K562 (cell line): ENCODE results near the gene POLL. TPM values are rescaled to one million over a fixed set of nuclear protein-coding genes. Genes with fewer than 3 reads are reported as not detected.

Experiments used
- CEBPZ ChIP-seq: fragments of 150-350 bp; IDR thresholded peaks from 2 replicates; pipeline ENCODE4 v1.6.1; 2014; ENCODE audit warnings: low read depth, mild to moderate bottlenecking, low read length, borderline replicate concordance
- EGR1 ChIP-seq: fragments of 450-650 bp; conservative IDR thresholded peaks from 2 replicates; pipeline ENCODE4 v1.6.1; 2017; ENCODE audit warnings: mild to moderate bottlenecking
- MEIS2 ChIP-seq: fragments of 450-650 bp; IDR thresholded peaks from 2 replicates; pipeline ENCODE4 v1.6.1; 2014; ENCODE audit warnings: mild to moderate bottlenecking; ENCODE audit not compliant: partially characterized antibody
- PML ChIP-seq: IDR thresholded peaks from 2 replicates; pipeline ENCODE4 v1.6.1; 2012; ENCODE audit warnings: low read length, inconsistent platforms
- SMARCA4 ChIP-seq: fragments of 450-650 bp; IDR thresholded peaks from 2 replicates; pipeline ENCODE4 v1.6.1; 2016
- SNAPC5 ChIP-seq: fragments of 250-450 bp; sonication (Bioruptor Pico); IDR thresholded peaks from 2 replicates; pipeline ENCODE4 v1.8.0; 2021; ENCODE audit warnings: moderate library complexity, mild to moderate bottlenecking, inconsistent platforms
- TEAD4 ChIP-seq, 2 experiments: sonication (generic) in 1 of 2; formaldehyde crosslinking in 1 of 2; IDR thresholded peaks; 2 replicates each; pipeline versions ENCODE4 v1.6.1 to v1.8.0; 2012 to 2022; ENCODE audit warnings: borderline replicate concordance in 1 of 2, inconsistent platforms in 1 of 2, low read length in 1 of 2, mild to moderate bottlenecking in 1 of 2, missing genetic modification reagents in 1 of 2
- UBTF ChIP-seq, 2 experiments: IDR thresholded peaks; 2 replicates each; pipeline ENCODE4 v1.6.1; 2012; ENCODE audit warnings: improper control_type of control experiment in 2 of 2, low read depth in 2 of 2, low read length in 2 of 2, borderline replicate concordance in 1 of 2
- ZBTB11 ChIP-seq, 3 experiments: fragments of 200-800 bp in 1 of 3; fragments of 250-450 bp in 1 of 3; fragments of 450-650 bp in 1 of 3; sonication (Bioruptor Pico) in 1 of 3; sonication (Bioruptor generic) in 1 of 3; formaldehyde crosslinking in 1 of 3; IDR thresholded peaks; 2 replicates each; pipeline versions ENCODE4 v1.6.1 to v1.8.0; 2016 to 2022; ENCODE audit warnings: mild to moderate bottlenecking in 2 of 3, missing genetic modification characterization in 2 of 3, missing compliant biosample characterization in 1 of 3, moderate library complexity in 1 of 3
- ZFP1 ChIP-seq: fragments of 450-650 bp; formaldehyde crosslinking; IDR thresholded peaks from 2 replicates; pipeline ENCODE4 v1.4.0; 2020; ENCODE audit warnings: mild to moderate bottlenecking, mixed read lengths
- ZNF436 ChIP-seq: fragments of 250-450, 450-650 bp; sonication (Bioruptor Pico); formaldehyde crosslinking; IDR thresholded peaks from 2 replicates; pipeline ENCODE4 v1.7.0; 2020; ENCODE audit warnings: mild to moderate bottlenecking
- polyA plus RNA-seq, 8 experiments: library from polyadenylated mRNA; depleted of rRNA in 4 of 8; stranded (reverse) in 5 of 8; unstranded in 3 of 8; fragments of >200 nt; fragmentation: Nextera tagmentation in 2 of 8; fragmentation: Illumina TruSeq in 1 of 8; extraction: Ambion mirVana in 2 of 8; extraction: Trizol in 1 of 8; gene quantifications; 2 replicates each; pipeline versions ENCODE4 v1.2.1 to v1.2.3, GENCODE V29; 2011 to 2014; ENCODE audit warnings: inconsistent platforms in 1 of 8, missing spikeins in 1 of 8
- total RNA-seq, 7 experiments: library from RNA; depleted of rRNA in 6 of 7; stranded (reverse); fragments of >200 nt in 6 of 7; fragmentation: Illumina TruSeq in 2 of 7; extraction: Trizol in 2 of 7; gene quantifications; 2 replicates each; pipeline versions ENCODE4 v1.2.1 to v1.2.3, GENCODE V29; 2011 to 2021; ENCODE audit warnings: low replicate concordance in 1 of 7

Gene POLL
- total and polyA plus RNA-seq, 9 of the 15 experiments (the other 6 are each of a cell fraction or from before 2014, with no cell fraction given): 1.2 to 18.7 (median 10.9) TPM

GRCh38 chr10:101566333-101567164 is 21.5 kb downstream of the POLL start (continued):
- TF ChIP-seq CEBPZ (no peak), SMARCA4 (no peak), UBTF (IDR thresholded peaks at IDR 0.05; ENCODE audit: borderline replicate concordance in 1 of 2, low read depth in 2 of 2, low read length in 2 of 2) (peak in 1 of 2 experiments; percentile 46; a peak in 1 of 4 replicates), ZFP1 (CRISPR knock-in tag) (no peak), ZNF436 (CRISPR knock-in tag) (no peak), PML (no peak), MEIS2 (peak; percentile 97), EGR1 (no peak), TEAD4 (IDR thresholded peaks at IDR 0.05; ENCODE audit: low read length) (no peak), TEAD4 (CRISPR knock-in tag; IDR thresholded peaks at IDR 0.05; ENCODE audit: borderline replicate concordance) (no peak), ZBTB11 (CRISPR knock-in tag; IDR thresholded peaks at IDR 0.05) (no peak; a peak in 1 of 6 replicates), SNAPC5 (CRISPR knock-in tag) (no peak)
